Esophagus (tissue), 2 donors: ENCODE data around the gene ZNF768. TPM values are rescaled to one million over a fixed set of nuclear protein-coding genes. Genes with fewer than 3 reads are reported as not detected.
A peak's percentile ranks its signal among the peaks of the same experiment; 100 is the strongest.
"Not testable (repeated sequence)": the region's sequence is repeated elsewhere in the genome, so short reads cannot be mapped to it uniquely, and the experiment has no call there.

Experiments
- H3K27ac ChIP-seq, 2 donors: one replicate each; pipeline ENCODE4 v1.5.1; 2013; ENCODE audit warnings: low read depth in 2 of 2, mild to moderate bottlenecking in 2 of 2, inconsistent platforms in 1 of 2, low read length in 1 of 2, moderate library complexity in 1 of 2
- H3K27me3 ChIP-seq, 2 donors: one replicate each; pipeline ENCODE4 v1.6.1; 2013; ENCODE audit warnings: low read length in 2 of 2, control low read depth in 1 of 2, mild to moderate bottlenecking in 1 of 2; ENCODE audit not compliant: insufficient read depth in 2 of 2, control insufficient read depth in 1 of 2
- H3K36me3 ChIP-seq, 2 donors: one replicate each; pipeline ENCODE4 v1.6.1; 2013; ENCODE audit warnings: low read length in 1 of 2; ENCODE audit not compliant: control insufficient read depth in 2 of 2, insufficient read depth in 2 of 2
- H3K4me1 ChIP-seq, 2 donors: one replicate each; pipeline ENCODE4 v1.6.1; 2013; ENCODE audit warnings: low read length in 1 of 2; ENCODE audit not compliant: control insufficient read depth in 2 of 2, insufficient read depth in 2 of 2
- H3K4me3 ChIP-seq, 2 donors: one replicate each; pipeline ENCODE4 v1.5.1; 2013; ENCODE audit warnings: low read length in 2 of 2, mild to moderate bottlenecking in 2 of 2, low read depth in 1 of 2, moderate library complexity in 1 of 2
- H3K9me3 ChIP-seq, 2 donors: one replicate each; pipeline ENCODE4 v1.6.1; 2013; ENCODE audit warnings: mild to moderate bottlenecking in 2 of 2, low read depth in 1 of 2, low read length in 1 of 2, moderate library complexity in 1 of 2; ENCODE audit not compliant: control insufficient read depth in 2 of 2, insufficient read depth in 1 of 2
- WGBS, 2 donors: extraction: QIAGEN DNeasy Blood & Tissue Kit; methylation state at CpG; one replicate each; pipeline ENCODE4 v1.1.7; 2013; 5-methylcytosine and 5-hydroxymethylcytosine counted together
- polyA plus RNA-seq, 2 donors: library from polyadenylated mRNA; stranded (reverse); fragments of 200-250 nt; gene quantifications; one replicate each; pipeline ENCODE4 v1.2.3, GENCODE V29; 2013
- donor health status: healthy with polysubstance abuse.
- donor health status: Bipolar disorder and iron deficiency.

The ZNF768 gene
- polyA plus RNA-seq, 2 donors: 15.2 to 29.4 TPM

GRCh38 chr16:30525844-30526136 is 576 bp downstream of the ZNF768 start:
- WGBS, 2 donors: 50 to 53% methylated on average over 4 of the region's 4 CpGs
- peaks cover 4 to 14% of the 10 kb centered on the region in 2 donors for H3K4me1 ChIP-seq

DNA sequence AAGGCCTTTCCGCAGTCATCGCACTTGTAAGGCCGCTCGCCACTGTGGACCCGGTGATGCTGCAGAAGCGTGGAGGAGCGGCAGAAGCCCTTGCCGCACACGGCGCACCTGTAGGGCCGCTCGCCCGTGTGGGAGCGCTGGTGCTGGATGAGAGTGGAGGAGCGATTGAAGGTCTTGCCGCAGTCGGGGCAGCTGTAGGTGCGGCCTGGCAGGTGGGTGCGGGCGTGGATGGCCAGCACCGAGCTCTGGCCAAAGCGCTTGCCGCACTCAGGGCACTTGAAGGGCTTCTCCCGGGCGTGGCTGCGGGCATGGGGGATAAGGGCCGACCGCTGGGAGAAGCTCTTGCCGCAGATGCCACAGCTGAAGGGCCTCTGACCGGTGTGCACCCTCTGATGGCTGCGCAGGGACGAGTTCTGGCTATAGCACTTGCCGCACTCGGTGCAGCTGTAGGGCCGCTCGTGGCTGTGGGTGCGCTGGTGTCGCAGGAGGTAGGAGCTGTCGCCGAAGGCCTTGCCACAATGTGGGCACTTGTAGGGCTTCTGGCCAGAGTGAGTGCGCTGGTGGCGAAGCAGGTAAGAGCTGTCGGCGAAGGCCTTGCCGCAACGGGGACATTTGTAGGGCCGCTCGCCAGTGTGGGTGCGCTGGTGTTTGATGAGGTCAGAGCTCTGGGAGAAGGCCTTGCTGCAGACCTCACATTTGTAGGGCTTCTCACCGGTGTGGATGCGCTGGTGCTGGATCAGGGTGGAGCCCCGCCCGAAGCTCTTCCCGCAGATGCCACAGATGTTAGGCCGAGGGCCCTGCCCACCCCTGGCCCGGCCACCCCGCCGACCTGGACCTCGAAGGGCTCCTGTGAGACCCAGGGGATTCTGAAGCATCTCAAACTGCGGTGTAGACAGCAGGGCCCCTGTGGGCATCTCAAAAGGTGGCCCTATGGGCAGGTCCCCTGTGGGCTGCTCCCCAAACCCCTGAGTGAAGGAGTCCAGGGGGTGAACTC is 1.5 kb downstream of the ZNF768 start:
- H3K27ac ChIP-seq: no peak overlapping the region

More at GRCh38 chr16:30525844-30526136, 576 bp downstream of the ZNF768 start:
- Histone ChIP-seq H3K27ac (peak overlapping the region; percentile 96 to 98), H3K4me3 (peak overlapping the region; percentile 60 to 76), H3K36me3 (peaks cover 4 to 8% of the 10 kb centered on the region in 2 donors), H3K9me3 (no peaks in the 10 kb centered on the region), H3K27me3 (no peaks in the 10 kb centered on the region)

DNA sequence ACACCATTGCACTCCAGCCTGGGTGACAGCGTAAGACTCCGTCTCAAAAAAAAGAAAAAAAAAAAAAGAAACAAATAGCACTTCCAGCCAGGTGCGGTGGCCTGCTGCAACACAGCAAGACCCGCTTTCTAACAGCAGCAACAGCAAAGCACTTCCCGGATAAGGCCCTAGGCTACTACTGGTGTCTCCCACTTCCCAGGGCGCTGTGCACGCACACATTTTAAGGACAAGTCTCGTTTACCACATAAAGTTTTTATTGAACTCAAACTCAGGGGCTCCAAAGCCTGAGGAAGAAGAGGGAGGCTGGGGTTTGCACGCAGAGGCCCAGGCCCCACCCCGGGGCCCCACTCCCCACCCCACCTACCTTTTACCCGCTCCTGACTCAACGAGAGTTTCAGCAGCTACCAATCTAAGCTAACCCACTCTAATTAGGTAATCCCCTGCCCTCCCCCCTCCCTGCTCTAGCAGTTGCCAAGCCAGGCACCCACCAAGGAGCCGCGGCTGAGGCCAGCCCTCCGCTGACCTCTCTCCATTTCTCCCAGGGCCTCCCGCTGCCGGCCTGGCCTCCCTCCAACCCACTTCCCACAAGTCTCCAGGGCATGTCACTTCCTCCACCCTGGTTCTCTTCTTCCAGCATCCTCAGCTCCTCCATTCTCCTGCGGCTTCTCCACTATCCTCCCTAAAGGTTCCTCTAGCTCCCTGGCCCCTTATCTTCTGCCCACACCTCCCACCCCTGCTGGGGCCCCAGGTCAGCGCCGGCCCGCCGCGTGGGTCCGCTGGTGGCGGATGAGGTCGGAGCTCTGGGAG is 2.4 kb downstream of the ZNF768 start:
- WGBS, 2 donors: 79% methylated on average over 26 of the region's 26 CpGs
- H3K36me3 ChIP-seq: peaks cover 0 to 6% of the 10 kb centered on the region in 2 donors
- H3K4me3 ChIP-seq: no peak overlapping the region
- H3K9me3 ChIP-seq: no peaks in the 10 kb centered on the region
- H3K27ac ChIP-seq: no peak overlapping the region
- no peaks in the 10 kb centered on the region for H3K27me3 ChIP-seq
- H3K4me1 ChIP-seq: peaks cover under 1 to 11% of the 10 kb centered on the region in 2 donors

More for the DNA sequence above, 1.5 kb downstream of the ZNF768 start:
- H3K36me3 ChIP-seq: peaks cover 0 to 6% of the 10 kb centered on the region in 2 donors
- H3K4me3 ChIP-seq: no peak overlapping the region
- H3K27me3 ChIP-seq: no peaks in the 10 kb centered on the region
- H3K9me3 ChIP-seq: no peaks in the 10 kb centered on the region
- 94 to 95% methylated on average over 59 to 60 of the region's 60 CpGs for WGBS, 2 donors
- peaks cover 4 to 14% of the 10 kb centered on the region in 2 donors for H3K4me1 ChIP-seq

DNA sequence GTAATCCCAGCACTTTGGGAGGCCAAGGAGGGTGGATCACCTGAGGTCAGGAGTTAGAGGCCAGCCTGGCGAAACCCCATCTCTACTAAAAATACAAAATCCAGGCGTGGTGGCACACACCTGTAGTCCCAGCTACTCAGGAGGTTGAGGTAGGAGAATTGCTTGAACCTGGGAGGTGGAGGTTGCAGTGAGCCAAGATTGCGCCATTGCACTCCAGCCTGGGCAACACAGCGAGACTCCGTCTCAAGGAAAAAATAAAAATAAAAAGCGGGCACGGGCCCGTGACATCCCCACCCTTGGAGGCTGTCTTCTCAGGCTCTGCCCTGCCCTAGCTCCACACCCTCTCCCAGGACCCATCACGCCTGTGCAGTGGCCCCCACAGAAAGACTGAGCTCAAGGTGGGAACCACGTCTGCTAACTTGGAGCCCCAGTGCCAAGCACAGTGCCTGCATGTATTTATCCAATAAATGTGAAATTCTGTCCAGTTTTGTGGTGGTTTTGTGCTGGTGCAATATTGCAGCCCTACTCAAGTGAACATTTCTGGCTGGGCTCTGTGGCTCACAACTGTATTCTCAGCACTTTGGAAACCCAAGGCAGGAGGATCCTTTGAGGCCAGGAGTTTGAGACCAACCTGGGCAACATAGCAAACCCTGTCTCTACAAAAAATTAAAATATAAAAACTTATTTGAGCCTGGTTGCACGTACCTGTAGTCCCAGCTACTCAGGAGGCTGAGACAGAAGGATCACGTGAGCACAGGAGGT is 3.5 kb downstream of the ZNF768 start:
- not testable (repeated sequence) for H3K27me3 ChIP-seq, H3K4me1 ChIP-seq, H3K36me3 ChIP-seq, H3K9me3 ChIP-seq, H3K4me3 ChIP-seq, H3K27ac ChIP-seq
- 88 to 89% methylated on average over 12 of the region's 12 CpGs for WGBS, 2 donors

- Histone ChIP-seq H3K4me1 (peaks cover 0 to 7% of the 10 kb centered on the region in 2 donors), H3K27ac (no peak overlapping the region), H3K36me3 (peaks cover 0 to 6% of the 10 kb centered on the region in 2 donors), H3K4me3 (no peak overlapping the region), H3K9me3 (no peaks in the 10 kb centered on the region), H3K27me3 (no peaks in the 10 kb centered on the region)
- WGBS, 2 donors: 47 to 51% methylated on average over 11 of the region's 11 CpGs
Observed at GRCh38 chr16:30521873-30522641, 4.3 kb downstream of the ZNF768 start.

- Histone ChIP-seq H3K4me3 (no peak overlapping the region), H3K4me1 (peaks cover 0 to 7% of the 10 kb centered on the region in 2 donors), H3K9me3 (no peaks in the 10 kb centered on the region), H3K27me3 (no peaks in the 10 kb centered on the region), H3K36me3 (peaks cover 0 to 7% of the 10 kb centered on the region in 2 donors), H3K27ac (no peak overlapping the region)
- 88 to 90% methylated on average over 7 of the region's 7 CpGs for WGBS, 2 donors
Observed at GRCh38 chr16:30521476-30521872, 4.9 kb downstream of the ZNF768 start.

- Histone ChIP-seq H3K27me3 (no peaks in the 10 kb centered on the region), H3K9me3 (no peaks in the 10 kb centered on the region), H3K4me1 (peaks cover 0 to 4% of the 10 kb centered on the region in 2 donors), H3K36me3 (peaks cover 0 to 2% of the 10 kb centered on the region in 2 donors), H3K4me3 (no peak overlapping the region), H3K27ac (no peak overlapping the region)
- 88 to 89% methylated on average over 20 of the region's 20 CpGs for WGBS, 2 donors
Observed at GRCh38 chr16:30519120-30520049, 7.0 kb downstream of the ZNF768 start.

DNA sequence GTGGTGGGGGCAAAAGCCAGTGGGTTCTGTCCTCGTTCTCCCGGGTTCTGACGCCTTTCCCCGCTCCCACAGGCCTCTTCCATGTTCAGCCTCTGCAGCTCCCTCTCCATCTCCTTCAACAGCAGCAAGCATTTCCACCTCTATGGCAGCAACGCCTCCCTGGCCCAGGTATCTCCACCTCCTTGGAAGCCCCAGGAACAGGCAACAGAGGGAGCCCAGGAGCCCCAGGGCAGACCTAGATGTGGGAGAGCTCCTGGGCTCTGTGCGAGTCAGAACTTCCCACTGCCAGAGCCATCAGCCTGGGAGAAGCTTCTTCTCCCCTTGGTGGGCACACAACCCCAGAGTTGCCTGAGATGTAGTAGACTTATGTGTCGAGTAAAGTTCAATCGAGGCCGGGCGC is 7.8 kb downstream of the ZNF768 start:
- H3K27ac ChIP-seq: no peak overlapping the region
- WGBS, 2 donors: 88 to 89% methylated on average over 10 of the region's 10 CpGs
- H3K36me3 ChIP-seq: peaks cover 0 to 1% of the 10 kb centered on the region in 2 donors
- no peak overlapping the region for H3K4me3 ChIP-seq
- H3K27me3 ChIP-seq: no peaks in the 10 kb centered on the region
- peaks cover 0 to 4% of the 10 kb centered on the region in 2 donors for H3K4me1 ChIP-seq
- H3K9me3 ChIP-seq: no peaks in the 10 kb centered on the region
